HG02852 (cell line): ENCODE measurements around the gene SNTG2.
"Not testable (repeated sequence)": the region's sequence is repeated elsewhere in the genome, so short reads cannot be mapped to it uniquely, and the experiment has no call there.

ENCODE experiments used
- ATAC-seq: cut with Tn5 transposase; IDR thresholded peaks from one replicate; pipeline ENCODE4 v1.9.1; 2021; ENCODE audit warnings: mild to moderate bottlenecking, moderate library complexity; ENCODE audit not compliant: unreplicated experiment

Gene SNTG2

GRCh38 chr2:950080-950966 lies at the start of gene SNTG2:
Gene SNTG2, plus strand, starts transcription at chr2:950849. Its CDS starts 148 bp downstream, at chr2:950997.
- no peak for ATAC-seq

GRCh38 chr2:902584-902983 lies 48.1 kb upstream of the SNTG2 start:
- ATAC-seq = no peak

GRCh38 chr2:903223-903900 lies 47.3 kb upstream of the SNTG2 start:
- no peak for ATAC-seq

- ATAC-seq = no peak
Measured at GRCh38 chr2:904246-905024, 46.2 kb upstream of the SNTG2 start.

GRCh38 chr2:905091-905832 lies 45.4 kb upstream of the SNTG2 start:
- no peak for ATAC-seq

- no peak for ATAC-seq
Measured at GRCh38 chr2:905833-906140, 44.9 kb upstream of the SNTG2 start.

- ATAC-seq = no peak
Measured at GRCh38 chr2:907706-908105, 42.9 kb upstream of the SNTG2 start.

- ATAC-seq = no peak
Measured at GRCh38 chr2:908568-908967, 42.1 kb upstream of the SNTG2 start.

GRCh38 chr2:909764-910379 lies 40.8 kb upstream of the SNTG2 start:
- not testable (repeated sequence) for ATAC-seq

GRCh38 chr2:910698-911097 lies 40.0 kb upstream of the SNTG2 start:
- no peak for ATAC-seq

- ATAC-seq = no peak
Measured at GRCh38 chr2:915979-916378, 34.7 kb upstream of the SNTG2 start.

- no peak for ATAC-seq
Measured at GRCh38 chr2:916935-917334, 33.7 kb upstream of the SNTG2 start.

- no peak for ATAC-seq
Measured at GRCh38 chr2:919672-920071, 31.0 kb upstream of the SNTG2 start.

GRCh38 chr2:920573-920972 lies 30.1 kb upstream of the SNTG2 start:
- no peak for ATAC-seq

GRCh38 chr2:920999-921398 lies 29.6 kb upstream of the SNTG2 start:
- ATAC-seq = no peak

- no peak for ATAC-seq
Measured at GRCh38 chr2:922185-922584, 28.5 kb upstream of the SNTG2 start.

- ATAC-seq = no peak
Measured at GRCh38 chr2:923832-924601, 26.6 kb upstream of the SNTG2 start.

GRCh38 chr2:924701-925100 lies 25.9 kb upstream of the SNTG2 start:
- ATAC-seq = no peak

- no peak for ATAC-seq
Measured at GRCh38 chr2:925309-925708, 25.3 kb upstream of the SNTG2 start.

- ATAC-seq = no peak
Measured at GRCh38 chr2:925711-926110, 24.9 kb upstream of the SNTG2 start.
